Parathyroid adenoma (tissue), 2 donors: ENCODE results near the gene R3HDML.

ENCODE experiments used
- H2AFZ ChIP-seq: fragments of 300-600 bp; sonication (generic); one replicate; pipeline ENCODE4 v1.7.0; 2017; ENCODE audit warnings: antibody characterized with exemption, mild to moderate bottlenecking
- H3K27ac ChIP-seq: fragments of 300-600 bp; sonication (generic); one replicate; pipeline ENCODE4 v1.7.0; 2017
- H3K27me3 ChIP-seq: fragments of 300-600 bp; sonication (generic); one replicate; pipeline ENCODE4 v1.7.0; 2017; ENCODE audit warnings: low read length; ENCODE audit not compliant: control insufficient read depth, insufficient read depth
- H3K36me3 ChIP-seq: fragments of 300-600 bp; sonication (generic); one replicate; pipeline ENCODE4 v1.7.0; 2017; ENCODE audit warnings: low read length; ENCODE audit not compliant: control insufficient read depth, insufficient read depth
- H3K4me1 ChIP-seq: fragments of 300-600 bp; sonication (generic); one replicate; pipeline ENCODE4 v1.7.0; 2017; ENCODE audit warnings: control low read depth
- H3K4me2 ChIP-seq: fragments of 300-600 bp; sonication (generic); one replicate; pipeline ENCODE4 v1.7.0; 2017; ENCODE audit warnings: low read length
- H3K4me3 ChIP-seq: fragments of 300-600 bp; sonication (generic); one replicate; pipeline ENCODE4 v1.7.0; 2017; ENCODE audit warnings: low read depth, low read length
- H3K79me2 ChIP-seq: fragments of 300-600 bp; sonication (generic); one replicate; pipeline ENCODE4 v1.7.0; 2017; ENCODE audit warnings: control low read depth
- H3K9ac ChIP-seq: fragments of 300-600 bp; sonication (generic); one replicate; pipeline ENCODE4 v1.7.0; 2017; ENCODE audit warnings: mild to moderate bottlenecking
- H3K9me3 ChIP-seq: fragments of 300-600 bp; sonication (generic); one replicate; pipeline ENCODE4 v1.7.0; 2017; ENCODE audit warnings: low read length; ENCODE audit not compliant: control insufficient read depth
- CTCF ChIP-seq: fragments of 300-600 bp; sonication (generic); IDR thresholded peaks from one replicate; pipeline ENCODE4 v1.7.0; 2017; ENCODE audit warnings: antibody characterized with exemption, mild to moderate bottlenecking
- donor health status: primary hyperparathyroidism.

The R3HDML gene

GRCh38 chr20:44310664-44311639, 25.9 kb upstream of the R3HDML start, which contains the start of gene FITM2:
Gene FITM2 (minus strand): TSS chr20:44311202. CDS start chr20:44311148, 54 bp downstream.
- Histone ChIP-seq H3K4me1 (peaks cover 8% of the 10 kb centered on the region), H3K9me3 (no peaks in the 10 kb centered on the region), H3K27ac (peak within 1 kb of the TSS; percentile 58), H3K79me2 (peaks cover 29% of the 10 kb centered on the region), H2AFZ (peak within 1 kb of the TSS; percentile 85), H3K4me2 (peak within 1 kb of the TSS; percentile 92), H3K4me3 (peak within 1 kb of the TSS; percentile 85), H3K36me3 (no peaks in the 10 kb centered on the region), H3K9ac (no peak within 1 kb of the TSS), H3K27me3 (no peaks in the 10 kb centered on the region)
- peak; percentile 98 for TF ChIP-seq CTCF

GRCh38 chr20:44314870-44315269, 22.0 kb upstream of the R3HDML start:
- Histone ChIP-seq H3K27me3 (no peaks in the 10 kb centered on the region), H3K9me3 (no peaks in the 10 kb centered on the region), H2AFZ (no peak overlapping the region), H3K27ac (no peak overlapping the region), H3K4me3 (no peak overlapping the region), H3K4me1 (peaks cover 1% of the 10 kb centered on the region), H3K9ac (no peak overlapping the region), H3K79me2 (peaks cover 10% of the 10 kb centered on the region), H3K4me2 (no peak overlapping the region), H3K36me3 (no peaks in the 10 kb centered on the region)
- TF ChIP-seq CTCF: no peak

- Histone ChIP-seq H3K4me2 (no peak overlapping the region), H3K79me2 (no peaks in the 10 kb centered on the region), H2AFZ (no peak overlapping the region), H3K4me3 (no peak overlapping the region), H3K36me3 (no peaks in the 10 kb centered on the region), H3K9me3 (no peaks in the 10 kb centered on the region), H3K9ac (no peak overlapping the region), H3K27me3 (no peaks in the 10 kb centered on the region), H3K4me1 (no peaks in the 10 kb centered on the region), H3K27ac (no peak overlapping the region)
- TF ChIP-seq CTCF: no peak
Measured at GRCh38 chr20:44319839-44320422, 16.9 kb upstream of the R3HDML start.

- no peak for TF ChIP-seq CTCF
- Histone ChIP-seq H3K27ac (no peak overlapping the region), H3K4me3 (no peak overlapping the region), H3K27me3 (no peaks in the 10 kb centered on the region), H3K9ac (no peak overlapping the region), H3K4me1 (no peaks in the 10 kb centered on the region), H3K4me2 (no peak overlapping the region), H3K79me2 (no peaks in the 10 kb centered on the region), H3K9me3 (no peaks in the 10 kb centered on the region), H3K36me3 (no peaks in the 10 kb centered on the region), H2AFZ (peak overlapping the region; percentile 1)
Measured at GRCh38 chr20:44324343-44324742, 12.5 kb upstream of the R3HDML start.
